DND-41 (cell line): ENCODE results near the gene GRK2.

Experiments
- ATAC-seq: fragments of 200-7000 bp; cut with Tn5 transposase; 3 replicates; pipeline ENCODE4 v1.9.1; 2021; ENCODE audit warnings: low read depth; ENCODE audit not compliant: insufficient read depth
- DNase-seq: peaks from one replicate; pipeline ENCODE4 v3.0.0-alpha.2; 2020
- H2AFZ ChIP-seq: 2 replicates; pipeline ENCODE4 v1.6.0; 2012; ENCODE audit warnings: low read depth, low read length
- H3K27ac ChIP-seq: 2 replicates; pipeline ENCODE4 v1.5.1; 2012; ENCODE audit warnings: low read length, inconsistent platforms
- H3K27me3 ChIP-seq: fragments of 200-600 bp; sonication (generic); 2 replicates; pipeline ENCODE4 v1.6.0; 2012; ENCODE audit warnings: low read length, mild to moderate bottlenecking, inconsistent platforms; ENCODE audit not compliant: insufficient read depth, poor library complexity
- H3K36me3 ChIP-seq: 2 replicates; pipeline ENCODE4 v1.5.1; 2012; ENCODE audit warnings: low read length, inconsistent platforms; ENCODE audit not compliant: insufficient read depth
- H3K4me1 ChIP-seq: 2 replicates; pipeline ENCODE4 v1.5.1; 2012; ENCODE audit warnings: mild to moderate bottlenecking, low read length; ENCODE audit not compliant: insufficient read depth
- H3K4me2 ChIP-seq: 2 replicates; pipeline ENCODE4 v1.6.0; 2012; ENCODE audit warnings: mild to moderate bottlenecking, moderate library complexity, low read length, inconsistent platforms; ENCODE audit not compliant: insufficient read depth
- H3K4me3 ChIP-seq, 2 experiments: fragments of 200-600 bp in 1 of 2; shearing (Covaris generic) in 1 of 2; 2 replicates each; pipeline ENCODE4 v1.5.1; 2012 to 2016; ENCODE audit warnings: inconsistent platforms in 2 of 2, low read length in 2 of 2, mild to moderate bottlenecking in 2 of 2, low read depth in 1 of 2, moderate library complexity in 1 of 2
- H3K79me2 ChIP-seq: 2 replicates; pipeline ENCODE4 v1.6.0; 2012; ENCODE audit warnings: low read length, inconsistent platforms; ENCODE audit not compliant: insufficient read depth
- H3K9ac ChIP-seq: 2 replicates; pipeline ENCODE4 v1.6.0; 2012; ENCODE audit warnings: low read depth, mild to moderate bottlenecking, inconsistent platforms, low read length, moderate library complexity
- H3K9me3 ChIP-seq: 2 replicates; pipeline ENCODE4 v1.5.1; 2012; ENCODE audit warnings: low read length, moderate library complexity, mild to moderate bottlenecking, inconsistent platforms; ENCODE audit not compliant: insufficient read depth, severe bottlenecking
- H4K20me1 ChIP-seq: 2 replicates; pipeline ENCODE4 v1.6.0; 2012; ENCODE audit warnings: low read length; ENCODE audit not compliant: insufficient read depth
- CTCF ChIP-seq: IDR thresholded peaks from 2 replicates; pipeline ENCODE4 v1.5.1; 2012; ENCODE audit warnings: borderline replicate concordance, low read length, moderate library complexity, mild to moderate bottlenecking; ENCODE audit not compliant: poor library complexity, severe bottlenecking; ENCODE audit errors: extremely low read depth
- EZH2 ChIP-seq: IDR thresholded peaks from 3 replicates; pipeline ENCODE4 v1.6.1; 2012; ENCODE audit warnings: borderline replicate concordance, low read depth, mild to moderate bottlenecking, moderate library complexity, low read length, inconsistent platforms; ENCODE audit not compliant: severe bottlenecking

GRK2 gene

GRCh38 chr11:67273260-67273990 is 7.2 kb downstream of the GRK2 start:
- H3K27me3 ChIP-seq = no peaks in the 10 kb centered on the region
- H4K20me1 ChIP-seq = peaks cover 65% of the 10 kb centered on the region
- H2AFZ ChIP-seq = no peak overlapping the region
- peak overlapping the region; percentile 95 for H3K27ac ChIP-seq
- H3K9me3 ChIP-seq = no peaks in the 10 kb centered on the region
- no peak overlapping the region for H3K4me3 ChIP-seq
- peaks cover 89% of the 10 kb centered on the region for H3K36me3 ChIP-seq
- TF ChIP-seq EZH2 (no peak), CTCF (peak; percentile 8)
- H3K79me2 ChIP-seq = peaks cover 97% of the 10 kb centered on the region
- DNase-seq (no peak), ATAC-seq (no peak)
- H3K9ac ChIP-seq = peak overlapping the region; percentile 95
- H3K4me1 ChIP-seq = peaks cover 99% of the 10 kb centered on the region
- peak overlapping the region; percentile 96 for H3K4me2 ChIP-seq

- H3K9ac ChIP-seq = peak overlapping the region; percentile 71
- peaks cover 87% of the 10 kb centered on the region for H3K4me1 ChIP-seq
- peaks cover 54% of the 10 kb centered on the region for H4K20me1 ChIP-seq
Observed at GRCh38 chr11:67274768-67275605, 8.7 kb downstream of the GRK2 start.

GRCh38 chr11:67275606-67276409 is 9.5 kb downstream of the GRK2 start:
- Histone ChIP-seq H3K36me3 (peaks cover 89% of the 10 kb centered on the region), H3K27me3 (no peaks in the 10 kb centered on the region), H3K4me1 (peaks cover 79% of the 10 kb centered on the region), H3K79me2 (peaks cover 97% of the 10 kb centered on the region), H3K4me3 (peak overlapping the region in 1 of 2 experiments; percentile 26; a peak in 2 of 4 replicates), H2AFZ (no peak overlapping the region), H3K27ac (peak overlapping the region; percentile 99), H3K4me2 (peak overlapping the region; percentile 86), H3K9me3 (no peaks in the 10 kb centered on the region), H4K20me1 (peaks cover 47% of the 10 kb centered on the region), H3K9ac (peak overlapping the region; percentile 71)
- DNase-seq = peak; percentile 41
- no peak for ATAC-seq
- TF ChIP-seq EZH2 (no peak), CTCF (peak; percentile 42)

More at GRCh38 chr11:67274768-67275605, 8.7 kb downstream of the GRK2 start:
- H2AFZ ChIP-seq = no peak overlapping the region
- no peak for TF ChIP-seq CTCF
- TF ChIP-seq EZH2 = no peak
- peak overlapping the region; percentile 86 for H3K4me2 ChIP-seq
- no peak for ATAC-seq
- H3K4me3 ChIP-seq = no peak overlapping the region
- peaks cover 97% of the 10 kb centered on the region for H3K79me2 ChIP-seq
- peak overlapping the region; percentile 99 for H3K27ac ChIP-seq
- H3K27me3 ChIP-seq = no peaks in the 10 kb centered on the region
- no peaks in the 10 kb centered on the region for H3K9me3 ChIP-seq
- no peak for DNase-seq
- peaks cover 89% of the 10 kb centered on the region for H3K36me3 ChIP-seq
